ENCODE results near the gene HOXC9.

- TF ChIP-seq, protein P1, sequence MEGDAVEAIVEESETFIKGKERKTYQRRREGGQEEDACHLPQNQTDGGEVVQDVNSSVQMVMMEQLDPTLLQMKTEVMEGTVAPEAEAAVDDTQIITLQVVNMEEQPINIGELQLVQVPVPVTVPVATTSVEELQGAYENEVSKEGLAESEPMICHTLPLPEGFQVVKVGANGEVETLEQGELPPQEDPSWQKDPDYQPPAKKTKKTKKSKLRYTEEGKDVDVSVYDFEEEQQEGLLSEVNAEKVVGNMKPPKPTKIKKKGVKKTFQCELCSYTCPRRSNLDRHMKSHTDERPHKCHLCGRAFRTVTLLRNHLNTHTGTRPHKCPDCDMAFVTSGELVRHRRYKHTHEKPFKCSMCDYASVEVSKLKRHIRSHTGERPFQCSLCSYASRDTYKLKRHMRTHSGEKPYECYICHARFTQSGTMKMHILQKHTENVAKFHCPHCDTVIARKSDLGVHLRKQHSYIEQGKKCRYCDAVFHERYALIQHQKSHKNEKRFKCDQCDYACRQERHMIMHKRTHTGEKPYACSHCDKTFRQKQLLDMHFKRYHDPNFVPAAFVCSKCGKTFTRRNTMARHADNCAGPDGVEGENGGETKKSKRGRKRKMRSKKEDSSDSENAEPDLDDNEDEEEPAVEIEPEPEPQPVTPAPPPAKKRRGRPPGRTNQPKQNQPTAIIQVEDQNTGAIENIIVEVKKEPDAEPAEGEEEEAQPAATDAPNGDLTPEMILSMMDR (IDR thresholded peaks at IDR 0.05 in 8 of 11, conservative IDR thresholded peaks at IDR 0.05 in 3 of 11), result no peak
- no peak for TF ChIP-seq POLR2A (IDR thresholded peaks at IDR 0.05)
Observed at GRCh38 chr12:54022960-54023884, 23.3 kb downstream of the HOXC9 start.
